Measurements from ENCODE around the gene CPT1B.
"Not testable (repeated sequence)": the region's sequence is repeated elsewhere in the genome, so short reads cannot be mapped to it uniquely, and the experiment has no call there.

The CPT1B gene

DNA sequence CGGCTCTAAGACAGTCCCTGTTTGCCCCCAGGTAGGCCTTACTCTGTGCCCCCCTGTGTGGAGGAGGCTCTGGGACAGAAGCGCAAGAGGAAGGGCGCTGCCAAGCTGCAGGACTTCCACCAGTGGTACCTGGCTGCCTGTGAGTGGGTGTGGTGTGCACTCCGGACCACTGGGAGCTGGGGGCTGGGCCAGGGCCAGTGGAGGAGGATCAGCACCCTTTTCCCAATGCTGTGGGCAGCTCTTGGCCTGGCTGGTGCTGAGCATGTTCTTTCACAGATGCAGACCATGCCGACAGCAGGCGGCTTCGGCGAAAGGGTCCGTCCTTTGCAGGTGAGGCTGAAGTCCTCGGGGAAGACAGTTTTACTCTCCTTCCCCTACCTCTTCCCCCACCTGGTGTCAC is 56.5 kb downstream of the CPT1B start:
- intact Hi-C loops (cut with DNase I; ENCODE audit: low total_unique reads) = no loop called here
- H3K36me3 ChIP-seq = peaks cover 46 to 75% (median 59%) of the 10 kb centered on the region in 3 donors
- no peak overlapping the region for H3K4me3 ChIP-seq
- H3K27me3 ChIP-seq = no peaks in the 10 kb centered on the region
- no peak for DNase-seq
- no peaks in the 10 kb centered on the region for H3K9me3 ChIP-seq
- H3K4me1 ChIP-seq = peaks cover 0 to 20% (median 16%) of the 10 kb centered on the region in 4 donors
- H3K27ac ChIP-seq = no peak overlapping the region
- no peak for TF ChIP-seq CTCF (IDR thresholded peaks at IDR 0.05)

GRCh38 chr22:50520826-50521453 is 57.3 kb downstream of the CPT1B start:
- intact Hi-C loops (cut with DNase I; ENCODE audit: low total_unique reads) = no loop called here
- peaks cover 46 to 82% (median 63%) of the 10 kb centered on the region in 3 donors for H3K36me3 ChIP-seq
- peaks cover 0 to 15% (median 13%) of the 10 kb centered on the region in 4 donors for H3K4me1 ChIP-seq
- no peak for TF ChIP-seq CTCF (IDR thresholded peaks at IDR 0.05)
- H3K27me3 ChIP-seq = no peaks in the 10 kb centered on the region
- no peak for DNase-seq
- no peak overlapping the region for H3K27ac ChIP-seq
- H3K9me3 ChIP-seq = no peaks in the 10 kb centered on the region
- no peak overlapping the region for H3K4me3 ChIP-seq

DNA sequence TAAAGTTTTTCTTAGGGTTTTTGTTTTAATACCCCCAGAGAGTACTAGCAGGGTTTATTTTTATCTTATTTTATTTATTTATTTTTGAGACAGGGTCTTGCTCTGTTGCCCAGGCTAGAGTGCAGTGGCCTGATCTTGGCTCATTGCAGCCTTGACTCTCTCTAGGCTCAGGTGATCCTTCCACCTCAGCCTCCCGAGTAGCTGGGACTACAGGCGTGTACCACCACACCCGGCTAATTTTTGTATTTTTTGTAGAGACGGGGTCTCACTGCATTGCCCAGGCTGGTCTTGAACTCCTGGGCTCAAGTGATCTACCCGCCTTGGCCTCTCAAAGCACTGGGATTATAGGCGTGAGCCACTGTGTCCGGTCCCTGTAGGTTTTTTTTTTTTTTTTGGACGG is 58.0 kb downstream of the CPT1B start:
- H3K9me3 ChIP-seq; DNase-seq; intact Hi-C loops (cut with DNase I; ENCODE audit: low total_unique reads); H3K27ac ChIP-seq; H3K4me3 ChIP-seq; H3K27me3 ChIP-seq: not testable (repeated sequence)
- Histone ChIP-seq H3K4me1 (peaks cover 0 to 15% (median 13%) of the 10 kb centered on the region in 4 donors), H3K36me3 (peaks cover 46 to 82% (median 63%) of the 10 kb centered on the region in 3 donors)

DNA sequence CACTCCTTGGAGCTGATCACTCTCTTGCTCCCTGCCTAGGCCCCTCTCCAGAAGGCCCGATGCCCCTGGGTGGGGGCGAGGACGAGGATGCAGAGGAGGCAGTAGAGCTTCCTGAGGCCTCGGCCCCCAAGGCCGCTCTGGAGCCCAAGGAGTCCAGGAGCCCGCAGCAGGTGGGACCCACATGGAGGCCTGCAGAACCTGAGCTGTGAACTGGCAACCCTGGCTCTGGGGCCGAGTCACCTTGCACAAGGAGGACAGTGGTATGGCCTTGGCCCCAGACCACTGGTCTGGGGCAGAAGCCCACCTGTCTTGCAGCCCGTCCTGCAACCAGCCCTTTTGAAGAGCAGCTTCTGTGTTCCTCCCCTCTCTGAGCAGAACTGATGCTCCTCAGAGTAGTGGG is 59.1 kb downstream of the CPT1B start:
- DNase-seq = no peak
- Histone ChIP-seq H3K27ac (no peak overlapping the region), H3K4me3 (no peak overlapping the region), H3K27me3 (no peaks in the 10 kb centered on the region), H3K36me3 (peaks cover 46 to 85% (median 63%) of the 10 kb centered on the region in 3 donors), H3K4me1 (peaks cover 0 to 5% (median 4%) of the 10 kb centered on the region in 4 donors), H3K9me3 (no peaks in the 10 kb centered on the region)
- TF ChIP-seq CTCF (IDR thresholded peaks at IDR 0.05) = no peak
- intact Hi-C loops (cut with DNase I; ENCODE audit: low total_unique reads) = no loop called here
